Hepatocyte (in vitro differentiated cells): ENCODE data around the gene BIRC7.
"Not testable (repeated sequence)": the region's sequence is repeated elsewhere in the genome, so short reads cannot be mapped to it uniquely, and the experiment has no call there.

Experiments used
- EZH2 ChIP-seq: fragments of 200-600 bp; sonication (generic); IDR thresholded peaks from 2 replicates; pipeline ENCODE4 v1.6.1; 2016; ENCODE audit warnings: antibody characterized with exemption, mild to moderate bottlenecking, borderline replicate concordance
- TF ChIP-seq, protein P1 (sequence below): fragments of 200-600 bp; sonication (generic); IDR thresholded peaks from 2 replicates; pipeline ENCODE4 v1.5.1; 2016; ENCODE audit warnings: antibody characterized with exemption, mild to moderate bottlenecking; ENCODE audit not compliant: poor library complexity

DNA sequence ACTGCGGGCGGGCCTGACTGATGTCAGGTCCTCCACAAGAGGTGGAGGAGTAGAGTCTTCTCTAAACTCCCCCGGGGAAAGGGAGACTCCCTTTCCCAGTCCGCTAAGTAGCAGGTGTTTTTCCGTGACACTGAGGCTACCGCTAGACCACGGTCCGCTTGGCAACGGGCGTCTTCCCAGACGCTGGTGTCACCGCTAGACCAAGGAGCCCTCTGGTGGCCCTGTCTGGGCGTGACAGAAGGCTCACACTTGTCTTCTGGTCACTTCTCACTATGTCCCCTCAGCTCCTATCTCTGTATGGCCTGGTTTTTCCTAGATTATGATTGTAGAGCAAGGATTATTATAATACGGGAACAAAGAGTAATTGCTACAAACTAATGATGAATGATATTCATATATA is 15.6 kb downstream of the BIRC7 start:
- TF ChIP-seq, protein P1, sequence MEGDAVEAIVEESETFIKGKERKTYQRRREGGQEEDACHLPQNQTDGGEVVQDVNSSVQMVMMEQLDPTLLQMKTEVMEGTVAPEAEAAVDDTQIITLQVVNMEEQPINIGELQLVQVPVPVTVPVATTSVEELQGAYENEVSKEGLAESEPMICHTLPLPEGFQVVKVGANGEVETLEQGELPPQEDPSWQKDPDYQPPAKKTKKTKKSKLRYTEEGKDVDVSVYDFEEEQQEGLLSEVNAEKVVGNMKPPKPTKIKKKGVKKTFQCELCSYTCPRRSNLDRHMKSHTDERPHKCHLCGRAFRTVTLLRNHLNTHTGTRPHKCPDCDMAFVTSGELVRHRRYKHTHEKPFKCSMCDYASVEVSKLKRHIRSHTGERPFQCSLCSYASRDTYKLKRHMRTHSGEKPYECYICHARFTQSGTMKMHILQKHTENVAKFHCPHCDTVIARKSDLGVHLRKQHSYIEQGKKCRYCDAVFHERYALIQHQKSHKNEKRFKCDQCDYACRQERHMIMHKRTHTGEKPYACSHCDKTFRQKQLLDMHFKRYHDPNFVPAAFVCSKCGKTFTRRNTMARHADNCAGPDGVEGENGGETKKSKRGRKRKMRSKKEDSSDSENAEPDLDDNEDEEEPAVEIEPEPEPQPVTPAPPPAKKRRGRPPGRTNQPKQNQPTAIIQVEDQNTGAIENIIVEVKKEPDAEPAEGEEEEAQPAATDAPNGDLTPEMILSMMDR = peak; percentile 9
- not testable (repeated sequence) for TF ChIP-seq EZH2
